ES-I3 (cell line): ENCODE results near the gene PGRMC1.
A peak's percentile ranks its signal among the peaks of the same experiment; 100 is the strongest.

ENCODE experiments used
- H3K36me3 ChIP-seq: 2 replicates; pipeline ENCODE4 v1.6.1; 2013; ENCODE audit warnings: mild to moderate bottlenecking, low read length, control low read depth, moderate library complexity; ENCODE audit not compliant: insufficient read depth
- H3K4me1 ChIP-seq: 2 replicates; pipeline ENCODE4 v1.6.1; 2013; ENCODE audit warnings: mild to moderate bottlenecking, control low read depth, low read length; ENCODE audit not compliant: insufficient read depth
- H3K9ac ChIP-seq: 2 replicates; pipeline ENCODE4 v1.6.1; 2013; ENCODE audit warnings: low read depth, mild to moderate bottlenecking, low read length, moderate library complexity
- H3K9me3 ChIP-seq: 2 replicates; pipeline ENCODE4 v1.6.1; 2013; ENCODE audit warnings: mild to moderate bottlenecking, low read length, moderate library complexity; ENCODE audit not compliant: control insufficient read depth, insufficient read depth

Gene PGRMC1

GRCh38 chrX:119218198-119218597, 17.9 kb upstream of the PGRMC1 start:
- Histone ChIP-seq H3K9ac (no peak overlapping the region), H3K9me3 (no peaks in the 10 kb centered on the region), H3K36me3 (no peaks in the 10 kb centered on the region), H3K4me1 (no peaks in the 10 kb centered on the region)

DNA sequence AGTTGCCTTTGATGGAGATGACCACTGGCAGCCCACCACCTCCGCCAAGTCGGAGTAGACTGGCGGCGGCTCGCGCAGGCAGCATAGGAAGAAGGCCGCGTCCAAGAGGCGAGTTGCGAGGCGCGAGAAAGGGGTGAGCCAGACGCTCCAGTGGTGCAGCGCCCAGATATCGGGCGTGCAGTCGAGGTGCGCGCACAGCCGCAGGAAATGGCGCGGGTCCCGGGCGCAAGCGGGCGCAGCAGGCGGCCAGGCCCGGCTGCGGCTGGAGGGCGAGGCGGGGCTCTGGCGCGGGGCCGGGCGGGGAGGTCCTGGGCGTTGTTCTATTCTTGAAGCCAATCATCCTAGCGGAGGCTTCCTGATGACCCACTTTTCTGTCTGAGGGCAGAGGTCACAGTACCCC, 13.2 kb upstream of the PGRMC1 start:
- Histone ChIP-seq H3K9ac (no peak overlapping the region), H3K36me3 (no peaks in the 10 kb centered on the region)

DNA sequence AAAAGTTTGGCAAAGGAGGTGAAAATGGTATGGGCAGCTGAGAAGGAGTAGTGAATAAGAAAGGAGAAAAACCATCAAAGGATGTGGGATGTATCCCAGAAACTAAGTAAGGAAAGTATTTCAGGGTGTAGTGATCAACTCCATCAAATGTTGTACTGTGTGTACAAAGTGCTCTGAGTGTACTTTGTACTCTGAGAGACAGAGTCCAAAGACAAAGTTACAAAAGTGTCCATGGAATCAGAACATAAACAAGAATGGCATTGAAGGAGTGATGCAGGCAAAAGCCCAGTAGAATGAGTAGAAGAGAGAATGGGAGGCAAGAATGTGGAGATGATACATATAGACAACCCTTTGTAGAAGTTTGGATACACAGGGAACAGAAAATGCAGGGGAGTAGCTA, 12.3 kb upstream of the PGRMC1 start:
- no peaks in the 10 kb centered on the region for H3K9me3 ChIP-seq

More for the DNA sequence above, 13.2 kb upstream of the PGRMC1 start:
- no peaks in the 10 kb centered on the region for H3K9me3 ChIP-seq
- H3K4me1 ChIP-seq = no peaks in the 10 kb centered on the region

GRCh38 chrX:119226446-119226845, 9.6 kb upstream of the PGRMC1 start:
- H3K9ac ChIP-seq = no peak overlapping the region
- H3K9me3 ChIP-seq = no peaks in the 10 kb centered on the region
- no peaks in the 10 kb centered on the region for H3K4me1 ChIP-seq
- H3K36me3 ChIP-seq = no peaks in the 10 kb centered on the region

More for the DNA sequence above, 12.3 kb upstream of the PGRMC1 start:
- Histone ChIP-seq H3K36me3 (no peaks in the 10 kb centered on the region), H3K9ac (no peak overlapping the region), H3K4me1 (no peaks in the 10 kb centered on the region)

GRCh38 chrX:119228512-119229252, 7.4 kb upstream of the PGRMC1 start:
- Histone ChIP-seq H3K36me3 (no peaks in the 10 kb centered on the region), H3K4me1 (peaks cover 1% of the 10 kb centered on the region; the same call in 1 of the 2 replicates), H3K9me3 (no peaks in the 10 kb centered on the region), H3K9ac (no peak overlapping the region)

DNA sequence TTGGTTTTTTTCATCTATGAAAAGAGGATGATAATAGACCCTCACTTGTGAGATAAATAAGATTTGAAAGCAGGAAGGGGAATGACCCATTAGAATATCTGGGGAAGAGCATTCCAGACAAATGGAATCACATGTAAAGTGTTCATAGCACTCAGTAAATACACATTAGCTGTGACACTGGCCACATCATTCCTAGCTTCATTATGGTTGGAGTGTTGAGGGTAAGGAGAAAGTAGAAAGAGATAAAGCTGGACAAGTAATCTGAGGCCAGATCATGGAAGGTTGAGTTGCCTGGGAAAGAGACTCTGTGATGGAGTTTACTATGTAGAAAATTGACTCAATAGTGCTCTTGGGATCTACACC, 6.9 kb upstream of the PGRMC1 start:
- H3K36me3 ChIP-seq = no peaks in the 10 kb centered on the region

DNA sequence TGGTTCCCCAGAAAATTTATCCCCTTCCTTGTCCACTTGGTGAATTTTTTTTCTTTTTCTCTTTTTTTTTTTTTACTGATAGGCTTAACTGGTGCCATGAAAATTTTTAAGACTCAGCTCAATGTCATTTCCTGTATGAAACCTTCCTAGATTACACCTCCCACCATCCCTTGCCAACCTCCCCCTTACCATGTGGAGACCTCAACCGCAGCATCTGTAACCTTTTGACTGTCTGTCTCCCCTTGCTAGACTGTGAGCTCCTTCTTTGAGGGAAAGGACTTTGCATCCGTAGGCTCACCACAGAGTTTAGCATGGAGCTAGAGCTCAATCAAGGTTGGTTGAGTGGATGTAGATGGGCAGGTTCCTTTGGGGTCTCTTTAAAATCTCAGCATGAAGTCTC, 5.2 kb upstream of the PGRMC1 start:
- Histone ChIP-seq H3K9ac (no peak overlapping the region), H3K4me1 (peaks cover 7% of the 10 kb centered on the region), H3K9me3 (no peaks in the 10 kb centered on the region), H3K36me3 (no peaks in the 10 kb centered on the region)

More for the DNA sequence above, 6.9 kb upstream of the PGRMC1 start:
- Histone ChIP-seq H3K4me1 (peaks cover 7% of the 10 kb centered on the region; the same call in 1 of the 2 replicates), H3K9me3 (no peaks in the 10 kb centered on the region), H3K9ac (no peak overlapping the region)

DNA sequence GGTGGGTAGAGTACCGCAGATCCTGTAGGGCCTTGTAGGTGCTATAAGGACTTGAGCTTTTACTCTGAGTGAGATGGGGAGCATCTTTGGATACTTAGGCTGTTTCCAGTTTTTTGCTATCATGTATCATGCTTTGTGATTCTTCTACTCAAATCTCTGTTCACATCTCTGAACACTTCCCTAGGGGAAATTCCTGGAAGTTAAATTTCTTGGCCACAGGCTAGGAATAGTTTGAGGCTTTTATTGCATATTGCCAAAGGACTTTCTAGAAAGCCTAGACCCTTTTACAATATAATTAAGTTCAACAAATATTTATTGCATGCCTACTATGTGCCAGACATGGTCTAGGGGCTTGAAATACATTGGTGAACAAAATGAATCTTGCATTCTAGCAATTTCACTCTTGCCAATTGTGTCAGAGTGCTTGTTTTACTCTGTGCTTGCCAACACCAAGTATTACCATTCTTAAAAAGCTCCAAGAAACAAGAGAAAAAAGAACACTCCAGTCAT, 4.1 kb upstream of the PGRMC1 start:
- H3K4me1 ChIP-seq = peaks cover 7% of the 10 kb centered on the region
- no peaks in the 10 kb centered on the region for H3K9me3 ChIP-seq
- no peaks in the 10 kb centered on the region for H3K36me3 ChIP-seq
- H3K9ac ChIP-seq = no peak overlapping the region

DNA sequence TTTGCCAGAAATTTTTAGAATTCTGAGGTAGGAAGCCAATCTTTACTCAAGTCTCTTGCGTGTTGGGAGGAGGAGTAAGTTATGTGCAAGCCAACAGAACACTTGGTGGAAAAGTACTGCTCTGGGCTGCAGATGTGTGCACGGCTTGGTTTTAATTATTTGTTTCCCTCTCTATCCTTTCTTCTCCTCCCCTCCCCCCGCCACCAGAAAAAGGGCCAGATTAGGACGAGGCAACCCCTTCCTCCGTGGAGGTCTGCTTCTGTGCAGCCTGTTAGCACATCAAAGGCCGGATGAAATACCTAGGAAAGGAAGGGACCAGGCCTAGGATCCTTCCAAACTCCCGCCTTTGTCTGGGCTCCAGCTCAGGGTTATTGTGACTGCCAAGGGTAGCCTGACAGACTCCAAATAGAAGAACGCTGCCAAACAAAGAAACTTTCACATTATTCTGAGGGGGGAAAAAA, 1.0 kb upstream of the PGRMC1 start:
- H3K36me3 ChIP-seq = no peaks in the 10 kb centered on the region
- peaks cover 7% of the 10 kb centered on the region for H3K4me1 ChIP-seq
- H3K9ac ChIP-seq = peak overlapping the region; percentile 84
- no peaks in the 10 kb centered on the region for H3K9me3 ChIP-seq

DNA sequence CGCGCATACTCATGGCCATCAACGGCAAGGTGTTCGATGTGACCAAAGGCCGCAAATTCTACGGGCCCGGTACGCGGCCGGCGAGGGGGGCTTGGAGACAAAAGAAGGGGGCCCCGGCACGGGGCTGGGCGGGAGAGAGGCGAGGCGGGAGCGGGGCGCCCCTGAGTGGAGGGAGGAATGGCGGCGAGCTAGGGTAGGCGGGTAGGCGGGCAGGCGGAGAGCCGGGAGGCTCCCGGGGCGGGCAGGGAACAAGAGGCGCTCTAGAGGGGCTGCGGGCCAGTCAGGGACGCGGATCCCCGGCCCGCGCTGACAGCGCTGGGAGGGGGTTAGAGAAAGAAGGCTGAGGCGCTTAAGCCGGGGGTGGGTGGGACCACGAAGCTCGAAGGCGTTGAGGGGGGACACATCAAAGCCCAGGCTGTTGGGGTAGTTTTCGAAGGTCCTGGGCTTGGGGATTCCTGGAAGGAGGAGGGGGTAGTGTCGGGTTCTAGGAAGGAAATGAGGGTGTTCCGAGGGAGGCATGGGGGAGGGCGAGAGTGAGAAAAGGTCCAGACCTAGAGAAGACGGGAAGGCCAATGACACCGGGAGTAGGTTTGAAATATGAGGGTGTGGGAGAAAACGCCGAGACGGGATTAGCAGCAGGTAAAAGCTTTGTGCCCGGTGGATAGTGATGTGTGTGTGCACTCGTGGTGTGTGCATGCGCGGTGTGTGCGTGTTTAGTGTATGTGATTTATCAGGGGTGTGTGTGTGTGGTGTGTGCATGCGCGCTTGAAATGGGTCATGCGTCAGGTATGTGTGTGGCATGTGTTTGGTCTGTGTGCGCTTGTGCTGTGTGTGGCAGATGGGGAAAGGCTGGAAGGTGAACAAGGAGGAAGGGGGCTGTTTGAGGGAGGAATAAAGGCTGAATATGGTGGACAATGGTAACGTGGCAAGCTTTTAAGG, 807 bp downstream of the PGRMC1 start:
- Histone ChIP-seq H3K9ac (peak overlapping the region; percentile 84), H3K4me1 (peaks cover 7% of the 10 kb centered on the region), H3K36me3 (0 out of 2 replicates have a peak, but pooled peaks cover 3% of the 10 kb centered on the region), H3K9me3 (no peaks in the 10 kb centered on the region)

DNA sequence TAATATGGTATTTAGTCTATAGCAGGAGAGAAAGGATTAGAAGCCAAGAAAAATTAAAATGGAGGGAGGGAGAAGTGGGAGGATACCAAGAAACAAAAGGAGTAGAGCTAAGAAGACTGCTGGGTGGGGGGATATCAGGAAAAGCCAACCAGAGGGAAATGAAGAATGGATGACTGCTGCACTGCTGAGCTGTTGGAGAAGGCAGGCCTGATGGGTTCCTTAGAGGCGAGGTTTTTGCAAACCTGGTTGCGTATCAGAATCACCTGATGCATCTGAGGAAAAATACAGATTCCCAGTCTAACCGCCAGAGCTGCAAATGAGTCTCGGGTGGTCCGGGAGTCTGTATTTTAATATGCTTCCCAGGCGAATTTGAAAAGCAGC, 1.5 kb downstream of the PGRMC1 start:
- Histone ChIP-seq H3K4me1 (peaks cover 7% of the 10 kb centered on the region), H3K36me3 (0 out of 2 replicates have a peak, but pooled peaks cover 3% of the 10 kb centered on the region), H3K9me3 (no peaks in the 10 kb centered on the region), H3K9ac (peak overlapping the region; percentile 84)

DNA sequence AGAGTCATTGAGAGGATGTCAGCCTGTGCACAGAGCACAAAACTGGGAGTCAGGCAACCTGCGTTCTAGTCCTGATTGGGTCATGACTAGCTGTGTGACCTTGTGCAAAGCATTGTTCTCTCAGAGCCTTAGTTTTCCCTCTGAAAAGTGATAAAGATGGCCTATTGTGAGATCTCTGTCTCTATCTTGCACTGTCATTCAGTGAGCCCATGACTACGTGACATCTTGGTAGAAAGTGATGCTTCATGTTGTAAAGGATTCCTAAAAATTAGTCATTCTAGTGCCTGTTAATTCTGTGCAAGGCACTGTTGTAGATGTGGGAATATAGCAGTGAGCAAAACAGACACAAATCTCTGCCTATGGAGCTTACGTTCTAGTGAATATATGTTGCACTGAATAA, 2.5 kb downstream of the PGRMC1 start:
- no peaks in the 10 kb centered on the region for H3K9me3 ChIP-seq
- no peak overlapping the region; the same call in 1 of the 2 replicates for H3K9ac ChIP-seq
- peaks cover 3% of the 10 kb centered on the region; the same call in 1 of the 2 replicates for H3K36me3 ChIP-seq
- H3K4me1 ChIP-seq = peaks cover 7% of the 10 kb centered on the region

DNA sequence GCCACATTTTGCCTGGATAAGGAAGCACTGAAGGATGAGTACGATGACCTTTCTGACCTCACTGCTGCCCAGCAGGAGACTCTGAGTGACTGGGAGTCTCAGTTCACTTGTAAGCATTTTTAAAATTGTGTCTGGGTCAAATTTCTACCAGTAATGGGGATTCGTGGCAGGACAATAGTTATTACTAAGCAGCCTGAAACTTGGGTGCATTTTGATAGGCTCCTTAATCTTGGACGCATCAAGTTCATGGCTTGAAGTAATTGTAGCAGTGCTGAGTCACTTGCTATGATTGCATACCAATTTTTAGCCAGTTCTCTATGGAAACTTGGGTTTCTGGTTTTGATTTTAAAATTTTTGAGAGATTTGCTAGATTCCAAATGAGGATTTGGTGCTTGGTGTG, 4.3 kb downstream of the PGRMC1 start:
- Histone ChIP-seq H3K36me3 (peaks cover 7% of the 10 kb centered on the region; the same call in 1 of the 2 replicates), H3K9me3 (no peaks in the 10 kb centered on the region), H3K4me1 (no peaks in the 10 kb centered on the region), H3K9ac (no peak overlapping the region)

DNA sequence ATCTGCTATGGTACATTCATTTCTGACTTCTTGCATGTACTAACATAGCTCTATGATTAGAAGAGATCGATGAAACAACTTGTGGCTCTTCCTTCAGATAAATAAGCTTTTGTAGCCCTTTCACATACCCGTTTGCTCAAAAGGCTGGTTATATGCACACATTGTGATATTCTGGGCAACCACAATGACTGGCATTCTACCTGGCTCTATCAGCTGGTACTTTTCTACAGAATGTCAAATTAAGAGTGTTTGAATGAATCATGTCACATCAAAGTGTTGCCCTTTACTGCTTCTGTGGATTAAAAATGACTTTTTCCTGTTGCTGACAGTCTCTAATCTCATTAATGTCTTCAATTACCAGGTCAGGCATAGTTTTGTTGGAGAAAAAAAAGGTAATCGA, 11.6 kb downstream of the PGRMC1 start:
- no peaks in the 10 kb centered on the region for H3K9me3 ChIP-seq
- no peaks in the 10 kb centered on the region for H3K4me1 ChIP-seq
- H3K36me3 ChIP-seq = peaks cover 3% of the 10 kb centered on the region; the same call in 1 of the 2 replicates
- H3K9ac ChIP-seq = no peak overlapping the region
